IgD-negative memory B cell (primary cell): Measurements from ENCODE around the gene ASTE1. TPM values are rescaled to one million over a fixed set of nuclear protein-coding genes. Genes with fewer than 3 reads are reported as not detected.
A peak's percentile ranks its signal among the peaks of the same experiment; 100 is the strongest.
"Not testable (repeated sequence)": the region's sequence is repeated elsewhere in the genome, so short reads cannot be mapped to it uniquely, and the experiment has no call there.

Experiments
- H3K27ac Mint-ChIP-seq, 3 donors: one replicate each; pipeline ENCODE4 v1.8.0; 2020 to 2022; ENCODE audit warnings: mild to moderate bottlenecking in 3 of 3, mixed read lengths in 3 of 3, moderate library complexity in 1 of 3
- H3K27me3 Mint-ChIP-seq: one replicate; pipeline ENCODE4 v1.8.0; 2021; ENCODE audit warnings: mixed read lengths
- H3K36me3 Mint-ChIP-seq: one replicate; pipeline ENCODE4 v1.8.0; 2020; ENCODE audit warnings: mild to moderate bottlenecking, mixed read lengths
- H3K4me1 Mint-ChIP-seq, 3 donors: one replicate each; pipeline ENCODE4 v1.8.0; 2020 to 2022; ENCODE audit warnings: mixed read lengths in 3 of 3, mild to moderate bottlenecking in 1 of 3
- H3K4me3 Mint-ChIP-seq, 4 donors: one replicate each; pipeline ENCODE4 v1.8.0; 2020 to 2022; ENCODE audit warnings: mild to moderate bottlenecking in 4 of 4, mixed read lengths in 4 of 4, moderate library complexity in 3 of 4
- H3K9me3 Mint-ChIP-seq, 3 donors: one replicate each; pipeline ENCODE4 v1.8.0; 2020 to 2021; ENCODE audit warnings: mixed read lengths in 3 of 3, mild to moderate bottlenecking in 1 of 3
- polyA plus RNA-seq: library from polyadenylated mRNA; unstranded; fragments of 300-500 nt; fragmentation: Illumina TruSeq; gene quantifications from one replicate; pipeline ENCODE4 v1.2.3, GENCODE V29; 2021

Gene ASTE1
- polyA plus RNA-seq, 1 donor from 2014 or later = 20.1 TPM

DNA sequence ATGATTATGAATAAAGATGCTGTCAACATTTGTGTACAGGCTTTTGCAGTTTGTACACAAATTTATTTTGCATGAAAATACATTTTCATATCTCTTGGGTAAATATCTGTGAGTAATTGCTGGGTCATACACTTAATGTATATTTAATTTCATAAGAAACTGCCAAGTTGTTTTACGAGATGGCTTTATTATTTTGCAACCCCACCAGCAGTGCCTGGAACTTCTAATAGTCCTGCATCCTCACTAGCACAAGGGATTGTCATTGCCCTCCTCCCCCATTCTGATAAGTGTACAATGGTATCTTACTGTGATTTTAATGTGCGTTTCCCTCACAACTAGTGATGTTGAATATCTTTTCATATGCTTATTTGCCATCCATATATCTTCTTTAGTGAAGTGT is 45.2 kb downstream of the ASTE1 start:
- Mint-ChIP-seq H3K4me1 (no peaks in the 10 kb centered on the region), H3K9me3 (no peaks in the 10 kb centered on the region), H3K4me3 (no peak overlapping the region), H3K27ac (no peak overlapping the region), H3K36me3 (peaks cover 2% of the 10 kb centered on the region), H3K27me3 (no peaks in the 10 kb centered on the region)

DNA sequence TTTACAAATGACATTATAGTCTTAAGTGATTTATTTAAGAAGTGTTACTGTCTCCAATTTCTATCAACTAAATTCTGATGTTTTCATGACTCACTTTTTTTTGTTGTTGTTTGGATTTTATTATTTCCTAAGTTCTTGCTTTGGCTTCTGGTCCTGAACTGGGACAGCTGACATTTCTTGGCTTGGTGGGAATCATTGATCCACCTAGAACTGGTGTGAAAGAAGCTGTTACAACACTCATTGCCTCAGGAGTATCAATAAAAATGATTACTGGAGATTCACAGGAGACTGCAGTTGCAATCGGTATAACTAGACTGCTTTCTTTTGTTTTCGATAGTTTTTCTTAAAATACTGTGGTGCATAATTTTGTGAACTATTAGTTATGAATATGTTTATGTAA is 47.5 kb downstream of the ASTE1 start:
- Mint-ChIP-seq H3K4me3 (no peak overlapping the region), H3K4me1 (no peaks in the 10 kb centered on the region), H3K36me3 (peaks cover 2% of the 10 kb centered on the region), H3K9me3 (no peaks in the 10 kb centered on the region), H3K27me3 (no peaks in the 10 kb centered on the region), H3K27ac (no peak overlapping the region)

DNA sequence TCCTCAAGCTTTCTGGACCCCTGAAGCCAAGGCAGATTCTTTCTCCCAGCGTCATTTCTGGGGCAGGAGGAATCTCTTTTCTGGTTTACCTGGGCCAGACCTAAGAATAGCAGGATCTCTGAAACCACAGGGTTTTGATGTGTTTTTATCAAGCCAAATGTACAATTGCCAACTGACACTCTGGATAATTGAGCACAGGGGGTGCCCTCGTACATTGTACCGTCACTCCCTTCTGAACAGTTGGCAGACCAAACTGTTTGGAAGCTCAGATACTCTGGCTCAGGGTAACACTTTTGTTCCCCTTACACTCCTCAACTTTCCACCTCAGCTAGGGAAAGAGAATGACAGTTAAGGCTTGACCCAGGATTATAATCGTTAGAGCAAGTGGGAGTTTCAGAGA is 49.9 kb downstream of the ASTE1 start:
- no peaks in the 10 kb centered on the region for H3K9me3 Mint-ChIP-seq
- H3K27ac Mint-ChIP-seq = no peak overlapping the region

DNA sequence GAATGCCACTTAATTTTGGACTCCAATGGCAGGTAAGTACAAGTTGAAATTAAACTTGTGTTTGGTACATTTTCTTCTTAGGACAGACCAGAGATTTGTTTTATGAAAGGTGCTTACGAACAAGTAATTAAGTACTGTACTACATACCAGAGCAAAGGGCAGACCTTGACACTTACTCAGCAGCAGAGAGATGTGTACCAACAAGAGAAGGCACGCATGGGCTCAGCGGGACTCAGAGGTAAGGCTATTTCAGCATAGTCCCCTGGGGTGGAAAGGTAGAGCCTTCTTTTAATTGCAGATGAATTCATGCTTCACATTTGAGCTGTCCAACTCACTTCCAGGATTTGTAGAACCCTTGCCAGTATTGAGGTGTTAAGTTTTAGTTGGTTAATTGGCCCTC is 51.4 kb downstream of the ASTE1 start:
- no peak overlapping the region for H3K27ac Mint-ChIP-seq
- H3K36me3 Mint-ChIP-seq = peaks cover 13% of the 10 kb centered on the region
- peak overlapping the region in 1 of 4 donors; percentile 6 for H3K4me3 Mint-ChIP-seq
- no peaks in the 10 kb centered on the region for H3K27me3 Mint-ChIP-seq
- no peaks in the 10 kb centered on the region for H3K9me3 Mint-ChIP-seq
- no peaks in the 10 kb centered on the region for H3K4me1 Mint-ChIP-seq

More for the DNA sequence above, 49.9 kb downstream of the ASTE1 start:
- H3K27me3 Mint-ChIP-seq = no peaks in the 10 kb centered on the region
- no peak overlapping the region for H3K4me3 Mint-ChIP-seq
- H3K36me3 Mint-ChIP-seq = peaks cover 5% of the 10 kb centered on the region
- no peaks in the 10 kb centered on the region for H3K4me1 Mint-ChIP-seq

GRCh38 chr3:130974201-130974600 is 52.4 kb downstream of the ASTE1 start:
- Mint-ChIP-seq H3K27me3 (no peaks in the 10 kb centered on the region), H3K4me1 (no peaks in the 10 kb centered on the region), H3K9me3 (peaks cover 0 to 3% (median 0%) of the 10 kb centered on the region in 3 donors), H3K4me3 (no peak overlapping the region), H3K27ac (no peak overlapping the region), H3K36me3 (peaks cover 16% of the 10 kb centered on the region)

DNA sequence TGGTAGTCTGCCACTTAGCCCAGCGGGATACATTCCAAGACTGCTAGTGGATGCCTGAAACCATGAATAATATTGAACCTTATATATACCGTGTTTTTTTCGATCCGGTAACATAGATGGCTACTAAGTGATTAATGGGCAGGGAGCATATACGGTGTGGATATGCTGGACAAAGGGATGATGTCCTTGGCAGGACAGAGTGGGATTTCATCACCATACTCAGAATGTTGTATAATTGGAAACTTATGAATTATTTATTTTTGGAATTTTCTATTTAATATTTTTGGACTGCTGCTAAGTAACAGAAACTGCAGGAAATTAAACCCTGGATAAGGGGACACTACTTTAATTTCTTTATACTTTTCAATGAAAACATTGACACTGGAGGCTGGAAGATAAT is 53.2 kb downstream of the ASTE1 start:
- Mint-ChIP-seq H3K9me3 (peaks cover 0 to 3% (median 0%) of the 10 kb centered on the region in 3 donors), H3K36me3 (peaks cover 16% of the 10 kb centered on the region), H3K4me3 (no peak overlapping the region), H3K27ac (no peak overlapping the region), H3K4me1 (no peaks in the 10 kb centered on the region), H3K27me3 (no peaks in the 10 kb centered on the region)

DNA sequence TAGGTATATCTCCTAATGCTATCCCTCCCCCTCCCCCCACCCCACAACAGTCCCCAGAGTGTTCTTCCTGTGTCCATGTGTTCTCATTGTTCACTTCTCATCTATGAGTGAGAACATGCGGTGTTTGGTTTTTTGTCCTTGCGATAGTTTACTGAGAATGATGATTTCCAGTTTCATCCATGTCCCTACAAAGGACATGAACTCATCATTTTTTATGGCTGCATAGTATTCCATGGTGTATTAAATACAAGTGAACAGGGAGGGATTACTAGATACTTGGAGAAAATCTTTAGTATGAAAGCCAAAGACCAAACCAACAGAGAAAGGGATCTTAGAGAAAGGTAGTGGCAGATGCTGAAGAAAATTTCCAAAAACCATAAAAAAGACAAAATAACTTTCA is 54.0 kb downstream of the ASTE1 start:
- H3K4me1 Mint-ChIP-seq, H3K27ac Mint-ChIP-seq, H3K27me3 Mint-ChIP-seq, H3K4me3 Mint-ChIP-seq, H3K9me3 Mint-ChIP-seq: not testable (repeated sequence)
- H3K36me3 Mint-ChIP-seq = peaks cover 21% of the 10 kb centered on the region

GRCh38 chr3:130971208-130971607 is 55.4 kb downstream of the ASTE1 start:
- Mint-ChIP-seq H3K4me1 (no peaks in the 10 kb centered on the region), H3K27me3 (no peaks in the 10 kb centered on the region), H3K9me3 (peaks cover 0 to 3% (median 0%) of the 10 kb centered on the region in 3 donors), H3K27ac (no peak overlapping the region), H3K36me3 (peaks cover 24% of the 10 kb centered on the region), H3K4me3 (no peak overlapping the region)

DNA sequence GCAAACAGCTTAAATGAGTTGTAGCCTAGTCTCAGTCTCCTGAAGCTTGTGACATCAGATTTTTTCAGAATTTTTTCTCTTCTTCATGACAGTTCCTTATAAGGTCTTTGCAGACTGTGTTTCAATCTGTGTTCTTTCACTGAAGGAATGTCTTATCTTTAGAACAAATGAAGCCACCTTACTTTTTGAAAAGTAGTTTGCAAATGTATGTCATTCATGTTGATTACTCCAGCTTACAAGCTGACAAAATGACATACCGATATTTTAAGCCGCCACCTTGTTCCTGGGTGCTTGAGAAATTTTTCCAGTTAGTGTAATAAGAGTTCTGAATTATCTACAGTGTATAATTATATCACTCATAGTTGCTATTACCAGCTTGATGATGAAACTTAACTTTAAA is 57.0 kb downstream of the ASTE1 start:
- peaks cover 28% of the 10 kb centered on the region for H3K36me3 Mint-ChIP-seq
- no peaks in the 10 kb centered on the region for H3K4me1 Mint-ChIP-seq
- H3K9me3 Mint-ChIP-seq = peaks cover 0 to 3% (median 0%) of the 10 kb centered on the region in 3 donors
- H3K27ac Mint-ChIP-seq = no peak overlapping the region
- no peaks in the 10 kb centered on the region for H3K27me3 Mint-ChIP-seq
- H3K4me3 Mint-ChIP-seq = no peak overlapping the region

- H3K4me3 Mint-ChIP-seq = no peak overlapping the region
Measured at GRCh38 chr3:130968221-130968620, 58.4 kb downstream of the ASTE1 start.

DNA sequence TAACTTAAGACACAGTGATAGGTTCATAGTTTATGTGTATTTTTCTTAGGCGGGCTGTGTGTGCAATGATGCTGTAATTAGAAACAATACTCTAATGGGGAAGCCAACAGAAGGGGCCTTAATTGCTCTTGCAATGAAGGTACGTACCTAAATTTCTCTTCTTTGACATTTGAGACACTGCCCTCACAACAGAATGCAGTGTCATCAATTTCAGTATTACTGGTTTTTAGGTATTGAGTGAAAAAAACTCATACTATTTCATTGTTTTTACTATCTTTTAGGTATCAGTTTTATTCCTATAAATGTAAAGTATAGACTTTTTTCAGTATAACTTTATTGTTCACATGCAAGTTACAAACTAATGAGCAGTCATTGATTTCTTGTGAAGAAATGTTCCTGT is 59.3 kb downstream of the ASTE1 start:
- Mint-ChIP-seq H3K27me3 (no peaks in the 10 kb centered on the region), H3K27ac (no peak overlapping the region), H3K36me3 (peaks cover 25% of the 10 kb centered on the region), H3K4me3 (no peak overlapping the region), H3K4me1 (no peaks in the 10 kb centered on the region), H3K9me3 (peaks cover 0 to 3% (median 0%) of the 10 kb centered on the region in 3 donors)

More at GRCh38 chr3:130968221-130968620, 58.4 kb downstream of the ASTE1 start:
- Mint-ChIP-seq H3K36me3 (peaks cover 25% of the 10 kb centered on the region), H3K4me1 (no peaks in the 10 kb centered on the region), H3K27me3 (no peaks in the 10 kb centered on the region), H3K27ac (no peak overlapping the region), H3K9me3 (peaks cover 0 to 3% (median 0%) of the 10 kb centered on the region in 3 donors)

DNA sequence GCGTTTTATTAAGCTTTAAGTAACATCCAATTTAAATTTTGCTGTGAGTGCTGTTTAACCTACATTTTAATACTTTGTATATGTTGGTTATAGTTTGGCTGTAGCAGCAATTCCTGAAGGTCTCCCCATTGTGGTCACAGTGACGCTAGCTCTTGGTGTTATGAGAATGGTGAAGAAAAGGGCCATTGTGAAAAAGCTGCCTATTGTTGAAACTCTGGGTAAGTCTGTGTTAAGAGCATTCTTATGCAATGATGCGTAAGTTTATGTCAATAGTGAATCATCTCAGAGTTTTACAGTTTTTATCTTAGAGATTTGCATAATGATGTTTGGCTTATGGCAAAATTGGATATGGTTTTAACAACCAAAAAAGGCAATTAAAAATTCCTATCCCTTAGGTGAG is 62.7 kb downstream of the ASTE1 start:
- Mint-ChIP-seq H3K27me3 (no peaks in the 10 kb centered on the region), H3K4me1 (peaks cover 0 to 2% (median 0%) of the 10 kb centered on the region in 3 donors), H3K36me3 (peaks cover 19% of the 10 kb centered on the region), H3K9me3 (no peaks in the 10 kb centered on the region), H3K4me3 (peak overlapping the region in 1 of 4 donors; percentile 10), H3K27ac (no peak overlapping the region)

Other genes starting within 250 kb of the ASTE1 start
- 8.9 TPM for gene ATP2C1, start 132.7 kb downstream of the ASTE1 start, polyA plus RNA-seq
- gene NEK11, start 52 bp upstream of the ASTE1 start, polyA plus RNA-seq = 1.5 TPM